Nephron (organoid): ENCODE results near the gene SLC9A4.

Experiments
- H3K27ac Mint-ChIP-seq, 3 experiments: 2 replicates each; pipeline ENCODE4 v1.8.0; 2020; ENCODE audit warnings: mixed read lengths in 3 of 3, mild to moderate bottlenecking in 2 of 3, moderate library complexity in 1 of 3
- H3K27me3 Mint-ChIP-seq: 2 replicates; pipeline ENCODE4 v1.8.0; 2021; ENCODE audit warnings: low read depth, mild to moderate bottlenecking, moderate library complexity, mixed read lengths
- H3K36me3 Mint-ChIP-seq: 2 replicates; pipeline ENCODE4 v1.8.0; 2020; ENCODE audit warnings: low read depth, mixed read lengths
- H3K4me1 Mint-ChIP-seq: 2 replicates; pipeline ENCODE4 v1.8.0; 2020; ENCODE audit warnings: mixed read lengths
- H3K4me3 Mint-ChIP-seq, 3 experiments: 2 replicates each; pipeline ENCODE4 v1.8.0; 2020; ENCODE audit warnings: mild to moderate bottlenecking in 3 of 3, mixed read lengths in 3 of 3, moderate library complexity in 2 of 3
- H3K9me3 Mint-ChIP-seq: 2 replicates; pipeline ENCODE4 v1.8.0; 2020; ENCODE audit warnings: mixed read lengths
- TF ChIP-seq, protein P1 (sequence below), 3 experiments: fragments of 200-600 bp; sonication (generic); IDR thresholded peaks; one replicate each; pipeline ENCODE4 v1.5.0; 2021; ENCODE audit warnings: antibody characterized with exemption in 3 of 3; ENCODE audit not compliant: unreplicated experiment in 3 of 3

The SLC9A4 gene

GRCh38 chr2:102522890-102523289 lies 49.9 kb downstream of the SLC9A4 start:
- no peaks in the 10 kb centered on the region for H3K4me1 Mint-ChIP-seq
- H3K36me3 Mint-ChIP-seq: no peaks in the 10 kb centered on the region
- H3K27ac Mint-ChIP-seq: no peak overlapping the region
- TF ChIP-seq, protein P1, sequence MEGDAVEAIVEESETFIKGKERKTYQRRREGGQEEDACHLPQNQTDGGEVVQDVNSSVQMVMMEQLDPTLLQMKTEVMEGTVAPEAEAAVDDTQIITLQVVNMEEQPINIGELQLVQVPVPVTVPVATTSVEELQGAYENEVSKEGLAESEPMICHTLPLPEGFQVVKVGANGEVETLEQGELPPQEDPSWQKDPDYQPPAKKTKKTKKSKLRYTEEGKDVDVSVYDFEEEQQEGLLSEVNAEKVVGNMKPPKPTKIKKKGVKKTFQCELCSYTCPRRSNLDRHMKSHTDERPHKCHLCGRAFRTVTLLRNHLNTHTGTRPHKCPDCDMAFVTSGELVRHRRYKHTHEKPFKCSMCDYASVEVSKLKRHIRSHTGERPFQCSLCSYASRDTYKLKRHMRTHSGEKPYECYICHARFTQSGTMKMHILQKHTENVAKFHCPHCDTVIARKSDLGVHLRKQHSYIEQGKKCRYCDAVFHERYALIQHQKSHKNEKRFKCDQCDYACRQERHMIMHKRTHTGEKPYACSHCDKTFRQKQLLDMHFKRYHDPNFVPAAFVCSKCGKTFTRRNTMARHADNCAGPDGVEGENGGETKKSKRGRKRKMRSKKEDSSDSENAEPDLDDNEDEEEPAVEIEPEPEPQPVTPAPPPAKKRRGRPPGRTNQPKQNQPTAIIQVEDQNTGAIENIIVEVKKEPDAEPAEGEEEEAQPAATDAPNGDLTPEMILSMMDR (IDR thresholded peaks at IDR 0.05; ENCODE audit: unreplicated experiment in 3 of 3): no peak
- no peaks in the 10 kb centered on the region for H3K27me3 Mint-ChIP-seq
- H3K9me3 Mint-ChIP-seq: no peaks in the 10 kb centered on the region
- no peak overlapping the region for H3K4me3 Mint-ChIP-seq

GRCh38 chr2:102523651-102524050 lies 50.6 kb downstream of the SLC9A4 start:
- H3K9me3 Mint-ChIP-seq: no peaks in the 10 kb centered on the region
- no peak overlapping the region for H3K4me3 Mint-ChIP-seq
- no peaks in the 10 kb centered on the region for H3K4me1 Mint-ChIP-seq
- no peaks in the 10 kb centered on the region for H3K27me3 Mint-ChIP-seq
- no peak overlapping the region for H3K27ac Mint-ChIP-seq
- no peaks in the 10 kb centered on the region for H3K36me3 Mint-ChIP-seq
- TF ChIP-seq, protein P1 (IDR thresholded peaks at IDR 0.05; ENCODE audit: unreplicated experiment in 3 of 3): no peak

DNA sequence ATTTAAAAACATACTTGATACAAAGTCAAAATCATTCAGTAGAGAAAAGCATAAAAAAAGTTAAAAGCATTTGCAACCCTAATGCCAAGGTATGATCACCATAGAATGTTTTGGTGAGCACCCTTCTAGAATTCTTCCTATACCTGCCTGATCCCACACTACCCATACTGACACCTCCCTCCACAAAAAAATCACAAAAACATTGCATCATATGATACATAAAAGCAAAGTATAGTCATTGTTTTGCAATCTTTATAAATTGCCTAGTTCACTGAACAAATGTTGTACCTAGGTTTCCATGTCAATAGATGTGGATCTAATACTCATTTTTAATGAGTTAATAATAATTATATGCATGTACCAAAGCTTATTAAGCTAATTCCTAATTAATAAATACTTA lies 54.1 kb downstream of the SLC9A4 start:
- TF ChIP-seq, protein P1 (IDR thresholded peaks at IDR 0.05; ENCODE audit: unreplicated experiment in 3 of 3): no peak

GRCh38 chr2:102538491-102538890 lies 65.5 kb downstream of the SLC9A4 start:
- no peak overlapping the region for H3K27ac Mint-ChIP-seq
- peaks cover 8% of the 10 kb centered on the region for H3K4me1 Mint-ChIP-seq
- H3K9me3 Mint-ChIP-seq: no peaks in the 10 kb centered on the region
- TF ChIP-seq, protein P1 (IDR thresholded peaks at IDR 0.05; ENCODE audit: unreplicated experiment in 3 of 3): no peak
- no peak overlapping the region for H3K4me3 Mint-ChIP-seq
- H3K36me3 Mint-ChIP-seq: no peaks in the 10 kb centered on the region
- H3K27me3 Mint-ChIP-seq: no peaks in the 10 kb centered on the region

More for the DNA sequence above, 54.1 kb downstream of the SLC9A4 start:
- peaks cover 4% of the 10 kb centered on the region for H3K27me3 Mint-ChIP-seq
- H3K9me3 Mint-ChIP-seq: no peaks in the 10 kb centered on the region
- no peak overlapping the region for H3K4me3 Mint-ChIP-seq
- H3K27ac Mint-ChIP-seq: no peak overlapping the region
- no peaks in the 10 kb centered on the region for H3K4me1 Mint-ChIP-seq
- H3K36me3 Mint-ChIP-seq: no peaks in the 10 kb centered on the region

DNA sequence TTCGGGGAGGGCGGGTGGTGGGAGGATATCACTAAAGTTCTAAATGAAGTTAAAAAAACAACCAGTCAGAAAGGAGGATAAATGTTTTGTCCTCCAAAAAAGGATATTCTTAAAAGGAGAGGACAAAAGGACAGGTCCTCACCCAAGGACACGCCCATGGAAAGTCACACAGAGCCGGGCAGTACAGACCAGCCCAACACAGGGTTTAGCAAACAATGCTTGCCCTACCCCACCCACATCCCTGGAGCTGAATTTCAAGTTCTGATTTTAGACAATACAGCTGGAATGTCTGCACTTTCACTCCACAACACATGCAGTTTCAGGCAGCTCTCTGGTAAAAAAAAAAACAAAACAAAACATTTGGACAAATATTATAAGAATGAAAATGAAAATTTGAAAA lies 67.9 kb downstream of the SLC9A4 start:
- Mint-ChIP-seq H3K4me3 (no peak overlapping the region), H3K4me1 (peaks cover 8% of the 10 kb centered on the region), H3K36me3 (no peaks in the 10 kb centered on the region), H3K27me3 (no peaks in the 10 kb centered on the region), H3K27ac (no peak overlapping the region), H3K9me3 (no peaks in the 10 kb centered on the region)
- TF ChIP-seq, protein P1 (IDR thresholded peaks at IDR 0.05; ENCODE audit: unreplicated experiment in 3 of 3): no peak

GRCh38 chr2:102544182-102544581 lies 71.2 kb downstream of the SLC9A4 start:
- Mint-ChIP-seq H3K4me3 (no peak overlapping the region), H3K9me3 (peaks cover 14% of the 10 kb centered on the region), H3K27me3 (no peaks in the 10 kb centered on the region), H3K27ac (no peak overlapping the region), H3K36me3 (peaks cover 3% of the 10 kb centered on the region), H3K4me1 (peaks cover 5% of the 10 kb centered on the region)
- TF ChIP-seq, protein P1 (IDR thresholded peaks at IDR 0.05; ENCODE audit: unreplicated experiment in 3 of 3): no peak
